Measurements from ENCODE around the gene MEN1.

MEN1 gene

DNA sequence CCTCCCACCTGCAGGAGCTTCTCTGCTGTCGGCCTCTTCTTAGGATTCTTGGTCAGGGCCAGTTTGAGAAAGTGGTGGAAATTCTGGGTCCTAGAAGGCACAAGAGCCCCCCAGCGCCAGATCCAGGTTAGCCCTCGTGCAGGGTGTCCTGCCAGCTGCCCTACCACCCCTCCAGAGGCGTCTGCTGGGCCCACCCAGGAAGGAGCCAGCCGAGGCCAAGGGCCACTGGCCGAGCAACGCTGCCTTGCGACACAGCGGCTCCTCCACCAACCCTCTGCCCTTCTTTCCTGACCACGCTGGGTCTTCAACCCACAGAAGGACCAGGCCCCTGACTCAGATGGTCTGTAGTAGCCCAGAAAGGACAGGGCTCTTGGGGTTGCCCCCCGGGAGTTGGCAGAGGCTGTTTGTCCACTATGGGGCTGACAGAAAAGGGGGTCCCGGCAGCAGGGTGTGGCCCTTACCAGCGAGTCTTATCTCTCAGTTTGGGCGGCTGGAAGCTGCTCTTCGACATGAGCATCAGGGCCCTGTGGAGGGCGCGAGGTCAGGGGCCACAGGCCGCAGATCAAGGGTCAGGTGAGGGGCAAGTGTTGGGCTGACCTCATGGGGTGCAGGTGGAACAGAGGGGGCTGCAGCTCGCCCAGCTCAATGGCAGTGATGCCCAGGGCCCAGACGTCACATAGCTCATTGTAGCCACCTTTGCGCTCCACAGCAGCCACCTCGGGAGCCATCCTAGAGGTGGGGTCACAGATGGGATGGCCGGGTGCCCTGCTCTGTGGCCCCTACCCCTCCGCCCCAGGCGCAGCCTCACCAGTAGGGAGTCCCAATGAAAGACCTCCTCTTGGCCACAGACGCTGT is 9.8 kb downstream of the MEN1 start:
- no peak for DNase-seq

GRCh38 chr11:64799623-64800302 is 10.6 kb downstream of the MEN1 start:
- peak; percentile 28 for DNase-seq

DNA sequence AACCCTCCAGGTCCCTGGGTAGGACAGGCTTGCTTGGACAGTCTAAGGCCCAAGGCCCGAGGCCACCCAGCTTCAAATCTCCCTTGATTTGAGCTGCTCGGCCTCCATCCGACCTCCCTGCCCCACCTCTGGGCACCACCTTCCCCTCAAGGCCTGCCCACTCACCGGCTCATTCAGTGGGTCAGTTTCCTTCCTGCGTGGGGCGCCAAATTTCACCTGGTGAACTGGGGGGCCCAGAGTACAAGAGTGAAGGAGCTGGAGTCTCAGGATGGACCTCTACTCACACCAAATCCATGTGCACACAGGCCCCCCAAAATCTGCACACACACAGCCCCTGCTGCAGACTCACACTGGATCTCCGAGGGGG is 11.1 kb downstream of the MEN1 start:
- no peak for DNase-seq

DNA sequence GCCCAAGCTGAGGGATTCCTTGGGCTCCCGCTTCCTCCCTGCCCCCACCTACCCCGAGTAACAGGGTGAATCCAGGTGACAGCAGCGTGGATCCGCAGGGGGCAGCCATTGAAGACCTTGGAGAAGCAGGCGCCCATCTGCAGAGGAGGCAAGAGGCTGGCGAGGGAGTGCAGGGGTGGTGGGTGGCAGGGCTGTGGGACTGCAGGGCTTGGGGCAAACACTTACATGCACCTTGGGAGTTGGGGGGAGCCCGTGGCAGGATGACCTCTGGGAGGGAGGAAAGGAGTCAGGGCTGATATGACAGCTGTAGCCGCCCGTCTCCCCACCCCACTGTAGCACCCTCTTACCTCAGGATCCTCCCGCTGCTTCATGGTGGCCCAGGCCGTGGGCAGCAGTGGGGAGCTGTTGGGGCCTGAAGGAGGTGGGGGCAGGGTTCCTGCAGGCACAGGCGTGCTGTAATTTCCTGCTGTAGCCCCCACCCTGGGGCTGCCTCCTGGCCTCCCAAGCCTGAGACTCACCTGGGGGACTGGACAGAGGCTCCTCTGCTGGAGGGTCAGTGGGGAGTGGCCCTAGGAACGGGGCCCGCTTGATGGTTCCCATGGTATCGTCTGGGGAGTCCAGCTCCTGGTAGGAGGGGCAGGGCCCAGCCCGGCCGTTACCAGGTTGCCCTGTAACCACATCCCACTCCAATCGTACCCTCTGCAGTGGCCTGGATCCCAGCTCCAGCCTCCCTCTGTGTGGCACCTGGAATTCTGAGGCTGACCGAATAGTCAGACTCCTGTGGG is 13.4 kb downstream of the MEN1 start:
- no peak for DNase-seq

GRCh38 chr11:64796047-64796756 is 14.1 kb downstream of the MEN1 start:
- DNase-seq: no peak

DNA sequence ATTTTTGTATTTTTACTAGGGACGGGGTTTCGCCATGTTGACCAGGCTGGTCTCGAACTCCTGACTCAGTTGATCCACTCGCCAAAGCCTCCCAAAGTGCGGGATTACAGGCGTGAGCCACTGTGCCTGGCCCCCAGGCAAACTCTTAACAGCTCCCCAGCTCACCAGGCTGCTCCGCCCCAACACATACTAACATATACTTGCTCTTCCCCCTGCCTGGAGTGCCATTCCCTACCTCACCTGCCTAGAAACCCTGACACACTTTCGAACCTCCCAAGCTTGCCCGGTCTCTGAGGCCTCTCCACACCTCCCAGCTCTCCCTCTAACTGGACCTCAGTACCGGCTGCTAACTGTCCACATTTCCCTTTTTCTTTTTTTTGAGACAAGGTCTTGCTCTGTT is 15.8 kb downstream of the MEN1 start:
- DNase-seq: no peak

- DNase-seq: no peak
These were observed 16.8 kb downstream of the MEN1 start for GRCh38 chr11:64793271-64794160.

DNA sequence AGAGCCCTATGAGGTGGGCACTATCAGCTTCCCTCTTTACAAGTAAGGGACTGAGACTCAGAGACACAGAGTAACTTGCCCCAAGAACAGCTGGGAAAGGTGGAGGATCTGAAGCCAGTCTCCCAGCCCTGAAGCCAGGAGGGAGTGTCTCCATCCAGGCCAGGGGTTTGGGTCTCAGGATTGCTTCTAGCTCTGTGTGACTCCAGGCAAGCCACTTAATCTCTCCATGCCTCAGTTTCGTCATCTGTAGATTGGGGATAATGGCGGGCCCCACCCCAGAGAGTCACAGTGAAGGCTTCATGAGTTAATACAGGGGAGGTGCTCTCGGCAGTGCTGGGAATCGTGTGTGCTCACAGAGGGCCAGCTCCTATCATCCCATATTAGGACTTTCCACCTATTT is 17.9 kb downstream of the MEN1 start:
- DNase-seq: no peak

- DNase-seq: no peak
These were observed 18.5 kb downstream of the MEN1 start for GRCh38 chr11:64791781-64792291.

GRCh38 chr11:64790205-64791095 is 19.9 kb downstream of the MEN1 start:
- no peak for DNase-seq

GRCh38 chr11:64789331-64790204 is 20.8 kb downstream of the MEN1 start:
- DNase-seq: no peak

DNA sequence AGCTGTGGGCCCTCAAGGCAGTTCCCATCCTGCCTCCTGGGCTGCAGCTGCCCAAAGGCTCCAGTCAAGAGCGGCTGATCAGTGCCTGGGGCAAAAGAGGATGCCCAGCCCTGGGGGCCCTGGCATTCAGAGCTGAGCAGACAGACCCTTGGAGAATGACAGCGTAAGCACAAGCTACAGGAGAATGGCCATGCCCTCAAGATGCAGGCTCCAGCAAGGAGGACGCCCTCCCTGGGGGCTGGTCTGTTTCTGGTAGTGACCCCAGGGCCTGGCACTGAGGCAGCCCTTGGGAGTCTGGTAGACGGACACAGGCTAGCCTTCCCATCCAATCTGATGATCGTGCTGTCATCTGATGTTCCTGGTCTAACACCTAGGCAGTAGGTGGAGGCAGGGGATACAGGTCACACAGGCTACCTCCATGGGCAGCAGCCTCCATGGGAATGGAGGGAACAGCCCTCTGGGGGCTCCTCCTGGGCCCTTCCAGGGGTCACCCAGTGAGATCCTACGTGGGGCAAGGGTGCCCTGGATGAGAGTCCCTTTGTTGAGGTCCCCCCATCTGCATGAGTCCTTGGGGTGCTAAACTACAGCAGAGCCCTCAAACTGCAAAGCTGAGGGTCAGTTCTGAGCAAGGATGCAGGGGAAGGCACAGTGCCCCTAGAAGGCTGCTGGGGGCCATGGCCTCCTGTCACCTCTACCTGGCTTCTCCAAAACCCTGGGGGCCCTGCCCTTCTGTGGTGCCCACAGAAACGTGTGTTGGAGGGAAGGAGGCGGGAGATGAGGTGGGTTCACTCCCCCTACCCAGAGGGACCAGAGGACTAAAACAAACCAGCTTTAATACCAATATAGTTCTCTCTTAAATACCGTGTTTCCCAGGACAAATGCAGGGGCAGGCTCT is 21.8 kb downstream of the MEN1 start:
- no peak for DNase-seq

- DNase-seq: peak; percentile 63
These were observed 22.6 kb downstream of the MEN1 start for GRCh38 chr11:64787526-64788320.

GRCh38 chr11:64786308-64786707 is 24.0 kb downstream of the MEN1 start:
- no peak for DNase-seq

DNA sequence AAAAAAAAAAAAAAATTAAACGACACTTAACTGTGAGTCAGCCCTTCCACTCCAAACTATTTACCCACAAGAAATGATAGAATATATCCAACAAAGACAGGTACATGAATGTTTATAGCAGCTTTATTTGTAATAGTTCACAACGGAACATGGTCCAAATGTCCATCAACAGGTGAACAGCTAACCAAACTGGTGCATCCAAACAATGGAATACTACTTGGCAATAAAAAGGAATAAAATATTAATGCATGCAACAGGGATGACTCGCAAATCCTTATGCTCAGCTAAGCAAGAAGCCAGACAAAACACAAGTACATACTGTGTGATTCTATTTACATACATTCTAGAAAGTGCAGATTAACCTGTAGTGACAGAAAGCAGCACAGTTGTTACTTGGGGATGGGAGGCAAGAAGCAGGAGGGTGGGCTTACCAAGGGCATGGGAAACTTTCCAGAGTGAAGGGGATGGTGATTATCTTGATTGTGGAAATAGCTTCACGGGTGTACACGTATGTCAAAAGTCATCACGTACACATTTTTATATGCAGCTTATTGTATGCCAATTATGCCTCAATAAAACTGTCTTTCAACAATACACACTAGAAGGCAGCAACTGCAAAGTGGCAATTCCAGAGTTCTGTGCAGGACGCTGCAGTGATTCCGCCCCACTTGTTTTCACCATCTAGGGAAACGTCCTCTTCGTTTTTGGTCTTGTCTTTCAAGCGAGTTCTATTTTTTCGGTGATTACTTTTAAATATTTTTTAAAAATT is 25.4 kb downstream of the MEN1 start:
- no peak for DNase-seq

- DNase-seq: peak; percentile 100
These were observed 31.7 kb downstream of the MEN1 start, which contains the start of gene SF1 for GRCh38 chr11:64778473-64779298. Gene SF1, minus strand, starts transcription at chr11:64778542. Its CDS starts 150 bp downstream, at chr11:64778392.

All from eye (tissue), 1 donor.